ENCODE measurements around the gene RILP.

The RILP gene

DNA sequence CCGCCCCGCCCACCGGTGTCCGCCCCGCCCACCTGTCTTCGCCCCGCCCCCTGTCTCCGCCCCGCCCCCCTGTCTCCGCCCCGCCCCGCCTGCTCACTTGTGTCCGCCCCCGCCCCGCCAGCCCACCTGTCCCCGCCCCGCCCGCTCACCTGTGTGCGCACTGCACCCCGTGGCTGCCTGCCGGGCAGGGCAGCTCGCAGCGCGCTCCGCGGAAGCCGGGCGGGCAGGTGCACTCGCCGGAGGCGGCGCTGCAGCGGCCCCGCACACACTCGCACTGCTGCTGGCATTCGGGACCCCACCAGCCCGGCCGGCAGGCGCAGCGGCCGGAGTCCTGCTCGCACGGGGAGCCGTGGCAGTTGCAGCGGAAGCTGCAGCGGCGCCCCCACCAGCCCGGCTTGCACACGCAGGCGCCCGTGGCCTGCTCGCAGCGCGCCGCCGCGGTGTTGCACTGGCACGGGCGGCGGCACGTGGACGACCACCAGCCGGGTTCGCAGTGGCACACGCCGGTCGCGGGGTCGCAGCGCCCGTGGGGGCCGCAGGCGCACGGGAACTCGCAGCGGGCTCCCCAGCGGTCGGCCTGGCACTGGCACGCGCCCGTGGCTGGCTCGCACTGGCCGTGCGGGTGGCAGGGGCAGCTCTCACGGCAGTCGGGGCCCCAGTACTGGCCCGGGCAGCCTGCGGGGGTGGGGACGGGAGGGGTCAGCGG is 6.2 kb downstream of the RILP start:
- no peak for ATAC-seq
- TF ChIP-seq, protein P1, sequence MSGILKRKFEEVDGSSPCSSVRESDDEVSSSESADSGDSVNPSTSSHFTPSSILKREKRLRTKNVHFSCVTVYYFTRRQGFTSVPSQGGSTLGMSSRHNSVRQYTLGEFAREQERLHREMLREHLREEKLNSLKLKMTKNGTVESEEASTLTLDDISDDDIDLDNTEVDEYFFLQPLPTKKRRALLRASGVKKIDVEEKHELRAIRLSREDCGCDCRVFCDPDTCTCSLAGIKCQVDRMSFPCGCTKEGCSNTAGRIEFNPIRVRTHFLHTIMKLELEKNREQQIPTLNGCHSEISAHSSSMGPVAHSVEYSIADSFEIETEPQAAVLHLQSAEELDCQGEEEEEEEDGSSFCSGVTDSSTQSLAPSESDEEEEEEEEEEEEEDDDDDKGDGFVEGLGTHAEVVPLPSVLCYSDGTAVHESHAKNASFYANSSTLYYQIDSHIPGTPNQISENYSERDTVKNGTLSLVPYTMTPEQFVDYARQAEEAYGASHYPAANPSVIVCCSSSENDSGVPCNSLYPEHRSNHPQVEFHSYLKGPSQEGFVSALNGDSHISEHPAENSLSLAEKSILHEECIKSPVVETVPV (CRISPR knock-in tag; IDR thresholded peaks at IDR 0.05): no peak
- TF ChIP-seq ZC3H10 (CRISPR knock-in tag; IDR thresholded peaks at IDR 0.05) (no peak), TCF4 (CRISPR knock-in tag; IDR thresholded peaks at IDR 0.05; ENCODE audit: borderline replicate concordance) (no peak), ZNF8 (CRISPR knock-in tag; IDR thresholded peaks at IDR 0.05) (no peak)

DNA sequence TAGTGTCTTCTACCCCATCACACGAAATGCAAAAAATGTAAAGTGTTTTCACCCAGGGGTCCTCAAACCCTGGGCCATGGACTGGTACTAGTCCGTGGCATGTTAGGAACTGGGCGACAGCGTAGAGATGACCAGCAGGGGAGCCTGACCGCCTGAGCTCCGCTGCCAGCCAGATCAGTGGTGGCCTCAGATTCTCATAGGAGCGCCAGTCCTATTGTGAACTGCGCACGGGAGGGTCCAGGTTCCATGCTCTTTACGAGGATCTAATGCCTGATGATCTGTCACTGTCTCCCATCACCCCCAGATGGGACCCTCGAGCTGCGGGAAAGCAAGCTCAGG is 8.6 kb downstream of the RILP start:
- TF ChIP-seq ZNF8 (CRISPR knock-in tag; IDR thresholded peaks at IDR 0.05) (no peak), ARNTL (CRISPR knock-in tag; IDR thresholded peaks at IDR 0.05; ENCODE audit: borderline replicate concordance, low read depth) (no peak), CSDC2 (CRISPR knock-in tag; IDR thresholded peaks at IDR 0.05) (no peak)
- TF ChIP-seq, protein P1 (CRISPR knock-in tag; IDR thresholded peaks at IDR 0.05): no peak
- ATAC-seq: peak; percentile 24; the same call in 2 of the 3 replicates

DNA sequence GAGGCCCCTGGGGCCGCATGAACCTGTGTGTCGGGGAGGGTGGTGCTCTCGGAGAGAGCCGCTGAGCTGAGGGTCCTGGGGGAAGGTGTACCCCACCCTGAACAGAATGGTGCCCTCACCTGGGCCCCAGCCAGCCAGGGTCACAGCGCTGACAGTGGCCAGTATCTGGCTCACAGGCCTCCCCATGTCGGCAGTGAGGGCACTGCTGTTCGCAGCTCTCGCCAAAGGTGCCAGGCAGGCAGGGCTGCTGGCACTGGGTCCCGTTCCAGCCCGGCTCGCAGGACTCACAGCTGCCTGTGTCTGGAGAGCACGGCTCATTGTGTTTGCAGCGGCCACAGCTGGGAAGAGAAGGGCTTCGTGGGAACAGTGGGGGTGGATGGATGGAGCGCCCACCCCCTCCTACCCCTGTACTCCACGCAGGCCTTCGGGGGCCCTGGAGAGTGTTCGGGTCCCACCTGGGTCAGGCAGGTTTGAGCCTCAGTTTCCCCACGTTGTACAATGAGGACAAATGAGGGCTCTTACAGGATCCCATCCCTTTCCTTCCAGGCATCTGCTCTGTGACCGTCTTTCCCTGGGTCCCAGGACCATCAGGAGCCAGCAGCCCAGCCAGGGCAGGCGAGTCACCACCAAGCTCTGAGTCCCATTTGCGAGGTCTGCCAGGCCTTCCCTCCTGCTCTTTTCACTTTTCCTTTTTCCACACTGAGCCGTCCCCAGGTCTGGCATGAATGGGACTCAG is 9.2 kb downstream of the RILP start:
- no peak for TF ChIP-seq TOX (CRISPR knock-in tag; IDR thresholded peaks at IDR 0.05; ENCODE audit: borderline replicate concordance)
- TF ChIP-seq, protein P2, sequence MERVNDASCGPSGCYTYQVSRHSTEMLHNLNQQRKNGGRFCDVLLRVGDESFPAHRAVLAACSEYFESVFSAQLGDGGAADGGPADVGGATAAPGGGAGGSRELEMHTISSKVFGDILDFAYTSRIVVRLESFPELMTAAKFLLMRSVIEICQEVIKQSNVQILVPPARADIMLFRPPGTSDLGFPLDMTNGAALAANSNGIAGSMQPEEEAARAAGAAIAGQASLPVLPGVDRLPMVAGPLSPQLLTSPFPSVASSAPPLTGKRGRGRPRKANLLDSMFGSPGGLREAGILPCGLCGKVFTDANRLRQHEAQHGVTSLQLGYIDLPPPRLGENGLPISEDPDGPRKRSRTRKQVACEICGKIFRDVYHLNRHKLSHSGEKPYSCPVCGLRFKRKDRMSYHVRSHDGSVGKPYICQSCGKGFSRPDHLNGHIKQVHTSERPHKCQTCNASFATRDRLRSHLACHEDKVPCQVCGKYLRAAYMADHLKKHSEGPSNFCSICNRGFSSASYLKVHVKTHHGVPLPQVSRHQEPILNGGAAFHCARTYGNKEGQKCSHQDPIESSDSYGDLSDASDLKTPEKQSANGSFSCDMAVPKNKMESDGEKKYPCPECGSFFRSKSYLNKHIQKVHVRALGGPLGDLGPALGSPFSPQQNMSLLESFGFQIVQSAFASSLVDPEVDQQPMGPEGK (CRISPR knock-in tag; IDR thresholded peaks at IDR 0.05; ENCODE audit: borderline replicate concordance): no peak
- no peak for TF ChIP-seq TCF4 (CRISPR knock-in tag; IDR thresholded peaks at IDR 0.05; ENCODE audit: borderline replicate concordance)
- TF ChIP-seq, protein P3, sequence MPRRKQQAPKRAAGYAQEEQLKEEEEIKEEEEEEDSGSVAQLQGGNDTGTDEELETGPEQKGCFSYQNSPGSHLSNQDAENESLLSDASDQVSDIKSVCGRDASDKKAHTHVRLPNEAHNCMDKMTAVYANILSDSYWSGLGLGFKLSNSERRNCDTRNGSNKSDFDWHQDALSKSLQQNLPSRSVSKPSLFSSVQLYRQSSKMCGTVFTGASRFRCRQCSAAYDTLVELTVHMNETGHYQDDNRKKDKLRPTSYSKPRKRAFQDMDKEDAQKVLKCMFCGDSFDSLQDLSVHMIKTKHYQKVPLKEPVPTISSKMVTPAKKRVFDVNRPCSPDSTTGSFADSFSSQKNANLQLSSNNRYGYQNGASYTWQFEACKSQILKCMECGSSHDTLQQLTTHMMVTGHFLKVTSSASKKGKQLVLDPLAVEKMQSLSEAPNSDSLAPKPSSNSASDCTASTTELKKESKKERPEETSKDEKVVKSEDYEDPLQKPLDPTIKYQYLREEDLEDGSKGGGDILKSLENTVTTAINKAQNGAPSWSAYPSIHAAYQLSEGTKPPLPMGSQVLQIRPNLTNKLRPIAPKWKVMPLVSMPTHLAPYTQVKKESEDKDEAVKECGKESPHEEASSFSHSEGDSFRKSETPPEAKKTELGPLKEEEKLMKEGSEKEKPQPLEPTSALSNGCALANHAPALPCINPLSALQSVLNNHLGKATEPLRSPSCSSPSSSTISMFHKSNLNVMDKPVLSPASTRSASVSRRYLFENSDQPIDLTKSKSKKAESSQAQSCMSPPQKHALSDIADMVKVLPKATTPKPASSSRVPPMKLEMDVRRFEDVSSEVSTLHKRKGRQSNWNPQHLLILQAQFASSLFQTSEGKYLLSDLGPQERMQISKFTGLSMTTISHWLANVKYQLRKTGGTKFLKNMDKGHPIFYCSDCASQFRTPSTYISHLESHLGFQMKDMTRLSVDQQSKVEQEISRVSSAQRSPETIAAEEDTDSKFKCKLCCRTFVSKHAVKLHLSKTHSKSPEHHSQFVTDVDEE (CRISPR knock-in tag; IDR thresholded peaks at IDR 0.05): no peak
- no peak for TF ChIP-seq GLIS3 (CRISPR knock-in tag; IDR thresholded peaks at IDR 0.05)
- TF ChIP-seq ZC3H10 (CRISPR knock-in tag; IDR thresholded peaks at IDR 0.05): no peak
- no peak for TF ChIP-seq ZNF565 (CRISPR knock-in tag; conservative IDR thresholded peaks at IDR 0.05; ENCODE audit: low read depth)
- TF ChIP-seq, protein P4, sequence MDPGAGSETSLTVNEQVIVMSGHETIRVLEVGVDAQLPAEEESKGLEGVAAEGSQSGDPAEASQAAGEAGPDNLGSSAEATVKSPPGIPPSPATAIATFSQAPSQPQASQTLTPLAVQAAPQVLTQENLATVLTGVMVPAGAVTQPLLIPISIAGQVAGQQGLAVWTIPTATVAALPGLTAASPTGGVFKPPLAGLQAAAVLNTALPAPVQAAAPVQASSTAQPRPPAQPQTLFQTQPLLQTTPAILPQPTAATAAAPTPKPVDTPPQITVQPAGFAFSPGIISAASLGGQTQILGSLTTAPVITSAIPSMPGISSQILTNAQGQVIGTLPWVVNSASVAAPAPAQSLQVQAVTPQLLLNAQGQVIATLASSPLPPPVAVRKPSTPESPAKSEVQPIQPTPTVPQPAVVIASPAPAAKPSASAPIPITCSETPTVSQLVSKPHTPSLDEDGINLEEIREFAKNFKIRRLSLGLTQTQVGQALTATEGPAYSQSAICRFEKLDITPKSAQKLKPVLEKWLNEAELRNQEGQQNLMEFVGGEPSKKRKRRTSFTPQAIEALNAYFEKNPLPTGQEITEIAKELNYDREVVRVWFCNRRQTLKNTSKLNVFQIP (CRISPR knock-in tag; IDR thresholded peaks at IDR 0.05; ENCODE audit: borderline replicate concordance, low read depth): no peak
- no peak for TF ChIP-seq PPARA (CRISPR knock-in tag; IDR thresholded peaks at IDR 0.05; ENCODE audit: borderline replicate concordance)
- no peak for TF ChIP-seq CSDC2 (CRISPR knock-in tag; IDR thresholded peaks at IDR 0.05)
- no peak for TF ChIP-seq ZNF70 (CRISPR knock-in tag; IDR thresholded peaks at IDR 0.05)
- no peak for TF ChIP-seq ZFP3 (CRISPR knock-in tag; IDR thresholded peaks at IDR 0.05)
- TF ChIP-seq, protein P1 (CRISPR knock-in tag; IDR thresholded peaks at IDR 0.05): no peak
- no peak for TF ChIP-seq ISL1 (CRISPR knock-in tag; IDR thresholded peaks at IDR 0.05)
- TF ChIP-seq SNAI2 (CRISPR knock-in tag; IDR thresholded peaks at IDR 0.05): no peak
- no peak for TF ChIP-seq ARNTL (CRISPR knock-in tag; IDR thresholded peaks at IDR 0.05; ENCODE audit: borderline replicate concordance, low read depth)
- no peak for TF ChIP-seq RARB (CRISPR knock-in tag; IDR thresholded peaks at IDR 0.05)
- TF ChIP-seq ZNF8 (CRISPR knock-in tag; IDR thresholded peaks at IDR 0.05): no peak
- no peak for ATAC-seq

Data from SK-N-SH treated with all-trans-retinoic acid at 6 μM for 48 hours (cell line).